Measurements from ENCODE around the gene DIP2B. TPM values are rescaled to one million over a fixed set of nuclear protein-coding genes. Genes with fewer than 3 reads are reported as not detected.
A peak's percentile ranks its signal among the peaks of the same experiment; 100 is the strongest.

Gene DIP2B
- polyA plus RNA-seq, 3 donors, result 3.5 to 12.3 (median 6.5) TPM

- intact Hi-C loops (cut with micrococcal nuclease), result no loop called here
- no peak overlapping the region for H3K4me3 Mint-ChIP-seq
These were observed 275.2 kb downstream of the DIP2B start for GRCh38 chr12:50780013-50780412.

GRCh38 chr12:50784501-50784900 lies 279.7 kb downstream of the DIP2B start:
- Mint-ChIP-seq H3K27me3 (ENCODE audit: low read depth in 3 of 3) (no peaks in the 10 kb centered on the region), H3K9me3 (peaks cover 0 to 4% (median 2%) of the 10 kb centered on the region in 7 donors), H3K27ac (peak overlapping the region in 2 of 7 donors; percentile 1 to 82), H3K4me3 (no peak overlapping the region), H3K36me3 (peaks cover 42 to 72% of the 10 kb centered on the region in 2 donors), H3K4me1 (peaks cover 2% of the 10 kb centered on the region)
- Histone ChIP-seq H3K27ac (ENCODE audit: low read depth in 1 of 2, low read length in 2 of 2) (no peak overlapping the region), H2AFZ (ENCODE audit: insufficient read depth, low read depth, low read length, poor library complexity, severe bottlenecking) (no peak overlapping the region), H3K79me2 (ENCODE audit: insufficient read depth, low read length) (peaks cover 49% of the 10 kb centered on the region), H3K4me1 (ENCODE audit: control insufficient read depth in 1 of 2, insufficient read depth in 2 of 2, low read length in 2 of 2) (no peaks in the 10 kb centered on the region), H3K4me3 (replicated peaks in 1 of 3; ENCODE audit: low read depth in 2 of 3, low read length in 3 of 3) (no peak overlapping the region), H3K27me3 (ENCODE audit: control insufficient read depth in 2 of 2, insufficient read depth in 2 of 2, low read length in 2 of 2) (no peaks in the 10 kb centered on the region), H3K4me2 (replicated peaks; ENCODE audit: extremely low read depth, low read length, poor library complexity, severe bottlenecking) (no peak overlapping the region), H3K9ac (ENCODE audit: insufficient read depth, low read length, poor library complexity, severe bottlenecking) (no peak overlapping the region), H3K9me3 (replicated peaks in 1 of 2; ENCODE audit: control insufficient read depth in 1 of 2, insufficient read depth in 1 of 2, low read length in 2 of 2) (no peaks in the 10 kb centered on the region), H3K36me3 (replicated peaks in 1 of 2; ENCODE audit: control insufficient read depth in 1 of 2, insufficient read depth in 2 of 2, low read length in 2 of 2) (peaks cover 33 to 66% of the 10 kb centered on the region in 2 donors), H4K20me1 (ENCODE audit: insufficient read depth, low read length) (peaks cover 26% of the 10 kb centered on the region)
- no peak for TF ChIP-seq CTCF (IDR thresholded peaks at IDR 0.05)
- intact Hi-C loops (cut with micrococcal nuclease), result no loop called here
- 96% methylated on average over 4 of the region's 4 CpGs for WGBS (ENCODE audit: insufficient coverage)
- no peak for DNase-seq

More at GRCh38 chr12:50780013-50780412, 275.2 kb downstream of the DIP2B start:
- Histone ChIP-seq H4K20me1 (ENCODE audit: insufficient read depth, low read length) (peaks cover 33% of the 10 kb centered on the region), H3K27me3 (ENCODE audit: control insufficient read depth in 2 of 2, insufficient read depth in 2 of 2, low read length in 2 of 2) (no peaks in the 10 kb centered on the region), H3K9ac (ENCODE audit: insufficient read depth, low read length, poor library complexity, severe bottlenecking) (no peak overlapping the region), H3K4me2 (replicated peaks; ENCODE audit: extremely low read depth, low read length, poor library complexity, severe bottlenecking) (no peak overlapping the region), H3K4me3 (replicated peaks in 1 of 3; ENCODE audit: low read depth in 2 of 3, low read length in 3 of 3) (no peak overlapping the region), H2AFZ (ENCODE audit: insufficient read depth, low read depth, low read length, poor library complexity, severe bottlenecking) (no peak overlapping the region), H3K36me3 (replicated peaks in 1 of 2; ENCODE audit: control insufficient read depth in 1 of 2, insufficient read depth in 2 of 2, low read length in 2 of 2) (peaks cover 23 to 31% of the 10 kb centered on the region in 2 donors), H3K9me3 (replicated peaks in 1 of 2; ENCODE audit: control insufficient read depth in 1 of 2, insufficient read depth in 1 of 2, low read length in 2 of 2) (no peaks in the 10 kb centered on the region), H3K27ac (ENCODE audit: low read depth in 1 of 2, low read length in 2 of 2) (no peak overlapping the region), H3K79me2 (ENCODE audit: insufficient read depth, low read length) (peaks cover 61% of the 10 kb centered on the region), H3K4me1 (ENCODE audit: control insufficient read depth in 1 of 2, insufficient read depth in 2 of 2, low read length in 2 of 2) (no peaks in the 10 kb centered on the region)
- Mint-ChIP-seq H3K36me3 (peaks cover 22 to 49% of the 10 kb centered on the region in 2 donors), H3K27me3 (ENCODE audit: low read depth in 3 of 3) (no peaks in the 10 kb centered on the region), H3K9me3 (peaks cover 0 to 2% (median 0%) of the 10 kb centered on the region in 7 donors), H3K4me1 (no peaks in the 10 kb centered on the region), H3K27ac (no peak overlapping the region)
- no peak for DNase-seq
- TF ChIP-seq CTCF (IDR thresholded peaks at IDR 0.05), result no peak
- WGBS (ENCODE audit: insufficient coverage), result no CpG with 5 or more reads among the region's 4 CpGs

Data from CD14-positive monocyte (primary cell).